Posterior vena cava (tissue), 2 donors: Measurements from ENCODE around the gene LAX1. TPM values are rescaled to one million over a fixed set of nuclear protein-coding genes. Genes with fewer than 3 reads are reported as not detected.
"Not testable (repeated sequence)": the region's sequence is repeated elsewhere in the genome, so short reads cannot be mapped to it uniquely, and the experiment has no call there.

Source experiments
- DNase-seq: peaks from one replicate; pipeline ENCODE4 v3.0.0-alpha.2; 2020; ENCODE audit warnings: low spot score
- intact Hi-C, 2 donors: fragments of 100-400 bp; cut with DNase I; formaldehyde crosslinking; loops; one replicate each; pipeline versions ENCODE4 v1.14.1 to v1.14.2; 2022 to 2023
- total RNA-seq, 2 donors: library from RNA; stranded (reverse); fragmentation: NEBNext Ultra II Directional; extraction: Animal tissue kit (Norgen Biotek cat#: 25700); gene quantifications; one replicate each; pipeline ENCODE4 v1.2.1, GENCODE V29; 2021
- donor health status: DM: yes; HTN: yes; CAD: no.
- donor health status: DM: yes; HTN: yes; CAD: no.

The LAX1 gene
- total RNA-seq, 2 donors from 2014 or later: 0.81 to 0.83 TPM

DNA sequence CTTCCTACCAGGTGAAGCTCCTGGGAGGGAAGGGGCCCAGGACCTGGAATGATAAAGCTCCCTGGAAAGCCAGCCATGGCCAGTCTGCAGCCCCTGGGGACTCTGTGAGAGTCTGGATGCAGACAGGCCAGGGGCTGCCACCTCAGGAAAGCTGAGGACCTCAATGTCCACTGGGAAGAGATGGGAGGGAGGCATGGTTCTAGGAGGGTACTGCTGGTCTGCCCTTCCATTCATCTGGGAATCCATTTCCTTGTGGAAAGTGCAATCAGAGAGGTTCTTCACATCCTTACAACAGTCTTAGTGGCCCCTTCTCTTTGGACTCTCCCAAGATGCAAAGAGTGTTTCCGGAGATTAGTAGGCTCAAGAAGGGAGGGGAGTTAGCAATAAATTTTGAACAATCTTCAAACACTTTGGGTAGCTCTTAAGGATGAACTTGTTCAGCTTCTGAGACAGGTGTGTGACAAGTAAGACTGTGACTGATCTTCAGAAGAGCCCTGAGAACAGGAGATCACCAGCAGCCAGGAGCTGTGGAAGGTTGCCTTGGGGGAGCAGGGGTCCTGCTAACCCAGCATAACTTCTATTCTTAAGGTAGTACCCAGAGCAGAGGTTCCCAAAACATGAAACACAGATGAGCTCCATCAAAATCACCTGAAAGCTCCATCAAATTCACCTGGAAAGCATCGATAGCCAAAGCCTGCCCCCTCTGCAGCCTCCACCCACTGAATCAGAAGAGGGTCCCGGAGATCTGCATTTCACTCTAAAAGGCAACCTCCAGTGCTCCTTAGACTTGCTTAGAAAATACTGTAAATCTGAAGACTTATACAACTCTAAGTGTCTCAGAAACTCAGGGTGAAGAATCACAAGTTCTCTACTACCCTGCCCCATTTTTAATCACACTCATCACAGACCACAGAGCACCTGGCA is 616 bp upstream of the LAX1 start:
- intact Hi-C loops: no loop called here

DNA sequence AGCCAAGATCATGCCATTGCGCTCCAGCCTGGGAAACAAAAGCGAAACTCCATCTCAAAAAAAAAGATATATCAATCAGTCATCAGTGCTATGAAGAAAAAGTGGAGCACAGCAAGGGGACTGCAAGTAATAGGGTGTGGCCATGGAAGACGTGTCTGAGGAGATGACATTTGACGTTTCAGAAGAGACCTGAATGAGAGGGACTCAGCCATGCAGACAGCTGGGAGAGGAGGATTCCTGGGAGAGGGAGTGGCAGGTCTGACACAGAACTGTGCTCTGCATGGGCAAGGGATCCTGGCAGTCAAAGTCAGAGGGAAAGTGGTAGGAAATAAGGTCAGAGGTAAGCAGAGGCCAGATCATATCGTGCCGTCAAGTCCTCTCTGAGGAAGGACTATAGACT is 3.3 kb downstream of the LAX1 start:
- DNase-seq: no peak
- intact Hi-C loops: no loop called here

More for the DNA sequence above, 616 bp upstream of the LAX1 start:
- no peak for DNase-seq

DNA sequence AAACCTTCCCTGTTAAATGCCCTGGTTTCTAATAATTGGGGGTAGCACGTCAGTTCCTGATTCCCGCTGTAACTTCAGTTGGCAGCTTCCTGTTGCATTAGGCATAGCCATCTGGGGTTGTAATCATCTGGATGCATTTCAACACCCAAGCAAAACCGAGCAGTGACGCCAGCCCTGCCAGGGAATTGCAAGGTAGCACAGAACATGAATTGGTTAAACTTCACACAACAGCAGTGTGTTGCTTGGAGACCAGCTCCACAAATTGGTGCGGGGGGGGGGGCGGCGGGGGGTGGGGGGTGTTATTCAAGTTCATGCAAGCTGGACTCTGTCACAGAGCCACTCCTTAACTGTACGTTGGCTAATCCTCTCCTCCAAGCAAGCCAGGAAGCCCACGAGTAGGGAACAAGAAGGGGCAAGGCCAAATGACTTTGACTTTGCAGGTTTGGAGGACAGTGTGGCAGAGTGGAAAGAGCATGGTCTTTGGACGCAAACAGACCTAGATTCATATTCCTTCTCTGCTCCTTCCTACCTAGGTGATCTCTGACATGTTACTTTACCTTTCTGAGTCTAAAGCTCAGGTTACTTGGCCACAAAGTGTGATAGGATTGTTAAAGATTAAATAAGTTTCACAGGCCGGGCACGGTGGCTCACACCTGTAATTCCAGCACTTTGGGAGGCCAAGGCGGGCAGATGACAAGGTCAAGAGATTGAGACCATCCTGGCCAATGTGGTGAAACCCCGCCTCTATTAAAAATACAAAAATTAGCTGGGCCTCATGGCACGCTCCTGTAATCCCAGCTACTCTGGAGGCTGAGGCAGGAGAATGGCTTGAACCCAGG is 4.7 kb downstream of the LAX1 start:
- peak; percentile 88 for DNase-seq
- intact Hi-C loops: no loop called here

DNA sequence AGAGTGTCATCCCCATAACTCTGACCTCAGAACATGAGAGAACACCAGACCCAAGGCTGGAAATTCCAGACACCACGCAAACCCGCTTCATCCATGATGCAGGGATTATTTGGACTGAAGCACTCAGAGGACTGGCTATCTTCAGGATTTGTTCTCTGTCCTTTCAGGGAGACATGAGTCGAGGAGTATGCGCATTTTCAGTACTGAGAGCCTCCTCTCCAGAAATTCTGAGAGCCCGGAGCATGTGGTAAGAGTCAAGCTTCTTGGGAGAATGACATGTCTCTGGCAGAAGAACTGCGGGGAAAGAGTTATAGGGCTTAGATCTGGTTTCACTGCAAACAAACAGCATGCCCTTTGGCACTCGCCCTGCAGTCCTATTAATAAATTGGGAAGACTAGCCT is 6.9 kb downstream of the LAX1 start:
- intact Hi-C loops: no loop called here
- DNase-seq: no peak

DNA sequence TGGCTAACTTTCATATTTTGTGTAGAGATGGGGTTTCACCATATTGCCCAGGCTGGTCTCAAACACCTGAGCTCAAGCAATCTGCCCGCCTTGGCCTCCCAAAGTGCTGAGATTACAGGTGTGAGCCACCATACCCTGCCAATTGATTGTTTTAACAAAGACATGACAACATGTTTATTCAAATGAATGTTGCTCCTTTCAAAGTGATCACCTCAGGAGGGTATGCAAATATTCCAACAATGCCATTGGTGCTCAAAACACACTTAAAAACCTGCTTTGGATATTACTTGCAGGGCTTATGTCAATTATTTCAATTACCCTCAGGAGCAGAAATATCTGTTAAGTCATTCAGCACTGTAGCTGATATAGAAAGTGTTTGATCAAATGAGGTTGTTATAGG is 7.9 kb downstream of the LAX1 start:
- intact Hi-C loops: no loop called here
- DNase-seq: no peak

DNA sequence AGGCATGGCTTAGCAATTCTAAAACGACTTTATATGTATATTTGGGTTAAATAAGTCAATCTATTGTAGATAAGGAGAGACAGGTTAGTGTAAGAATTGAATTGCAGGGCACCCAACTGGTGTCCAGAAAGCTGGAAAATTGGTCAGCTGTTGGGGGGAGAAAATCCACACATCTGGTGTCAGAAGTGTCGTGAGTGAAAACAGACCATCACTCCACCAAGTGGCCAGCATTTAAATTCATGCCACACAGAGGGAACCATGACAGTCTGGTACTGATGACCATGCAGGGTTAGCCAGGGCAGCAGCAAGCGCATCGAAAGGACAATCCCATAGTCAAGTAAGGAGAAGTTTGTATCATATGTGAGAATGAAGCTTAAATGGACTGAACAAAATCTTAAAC is 11.7 kb downstream of the LAX1 start:
- DNase-seq: no peak
- intact Hi-C loops: no loop called here

DNA sequence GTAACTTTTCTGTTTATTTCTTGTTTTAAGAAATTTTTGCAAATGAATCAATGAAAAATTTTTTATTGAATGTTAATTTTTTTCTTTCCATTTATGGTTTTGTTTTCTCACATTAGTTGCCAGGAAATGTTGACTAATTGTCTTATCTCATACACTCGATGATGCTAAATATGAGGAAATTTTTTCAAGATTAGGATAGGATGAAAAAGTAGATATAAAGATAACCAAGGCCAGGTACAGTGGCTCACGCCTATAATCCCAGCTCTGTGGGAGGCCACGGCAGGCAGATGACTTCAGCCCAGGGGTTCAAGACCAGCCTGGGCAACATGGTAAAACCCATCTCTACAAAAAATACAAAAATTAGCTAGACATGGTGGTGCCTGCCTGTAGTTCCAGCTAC is 12.6 kb downstream of the LAX1 start:
- intact Hi-C loops: no loop called here
- no peak for DNase-seq

DNA sequence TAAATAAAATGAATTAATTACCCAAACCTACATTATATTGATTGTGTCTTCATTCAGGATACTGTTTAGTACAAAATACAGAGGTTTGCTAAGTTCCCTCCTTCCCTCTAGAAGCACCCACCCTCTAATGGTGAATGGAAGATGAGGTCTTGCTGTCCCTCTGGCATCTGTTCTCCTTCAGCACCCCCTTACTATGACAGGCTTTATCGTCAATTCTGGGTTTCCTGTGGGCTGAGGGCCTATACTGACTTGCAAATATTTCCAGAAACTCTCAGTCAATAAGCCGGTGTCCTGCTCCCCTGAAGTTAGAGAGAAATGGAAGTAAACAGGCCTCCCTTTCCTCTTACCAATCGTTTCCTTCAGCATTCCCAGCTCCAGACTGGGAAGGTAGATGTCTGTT is 13.2 kb downstream of the LAX1 start:
- no peak for DNase-seq
- intact Hi-C loops: no loop called here

DNA sequence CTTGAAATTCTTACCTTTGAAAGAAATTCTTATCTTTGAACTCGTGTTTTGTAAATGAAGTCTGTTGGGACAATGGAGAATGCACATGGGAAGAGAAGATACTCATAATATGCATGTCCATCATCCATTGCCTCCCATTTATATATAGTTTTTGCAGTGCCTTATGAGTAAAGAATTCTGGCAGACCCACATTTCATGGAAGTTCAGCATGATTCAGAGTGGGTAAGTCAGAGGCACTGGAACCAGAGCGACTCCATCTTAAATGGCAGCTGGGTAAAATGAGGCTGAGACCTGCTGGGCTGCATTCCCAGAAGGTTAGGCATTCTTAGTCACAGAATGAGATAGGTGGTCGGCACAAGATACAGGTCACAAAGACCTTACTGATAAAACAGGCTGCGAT is 13.8 kb downstream of the LAX1 start:
- DNase-seq: no peak
- intact Hi-C loops: no loop called here

DNA sequence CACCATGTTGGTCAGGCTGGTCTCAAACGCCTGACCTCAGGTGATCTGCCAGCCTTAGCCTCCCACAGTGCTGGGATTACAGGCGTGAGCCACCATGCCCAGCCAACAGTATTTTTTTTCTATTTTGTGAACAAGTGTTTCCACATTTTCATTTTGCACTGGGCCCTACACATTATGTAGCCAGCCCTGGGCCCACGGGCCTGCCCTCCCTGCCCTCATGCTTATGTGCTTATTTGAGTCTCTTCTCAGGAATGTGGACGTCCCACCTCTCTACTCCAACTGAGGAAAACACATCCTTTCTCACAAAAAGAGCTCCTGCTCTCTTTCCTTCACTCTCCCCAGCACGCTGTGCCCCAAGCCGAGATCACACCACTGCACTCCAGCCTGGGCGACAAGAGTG is 17.0 kb downstream of the LAX1 start:
- no peak for DNase-seq

DNA sequence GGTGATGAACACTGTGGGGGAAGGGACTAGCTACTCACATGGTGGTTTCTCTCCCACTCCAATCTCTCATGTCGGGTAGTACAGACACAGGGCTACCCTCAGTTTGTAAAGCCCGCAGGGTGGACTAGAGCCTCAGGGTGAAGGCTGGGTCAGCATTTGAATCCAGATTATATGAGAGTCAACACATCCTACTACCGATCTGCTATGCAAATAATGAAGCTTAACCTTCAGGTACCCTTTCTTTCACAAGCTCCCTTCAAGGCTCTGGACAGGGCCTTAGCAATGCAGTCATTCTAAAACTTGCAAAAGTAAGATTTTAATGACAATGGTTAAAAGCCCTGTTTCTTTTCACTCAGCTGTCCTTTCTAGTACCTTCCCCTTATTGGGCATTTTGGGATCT is 25.0 kb downstream of the LAX1 start:
- no peak for DNase-seq
- intact Hi-C loops: no loop called here

More for the DNA sequence above, 17.0 kb downstream of the LAX1 start:
- intact Hi-C loops: no loop called here

DNA sequence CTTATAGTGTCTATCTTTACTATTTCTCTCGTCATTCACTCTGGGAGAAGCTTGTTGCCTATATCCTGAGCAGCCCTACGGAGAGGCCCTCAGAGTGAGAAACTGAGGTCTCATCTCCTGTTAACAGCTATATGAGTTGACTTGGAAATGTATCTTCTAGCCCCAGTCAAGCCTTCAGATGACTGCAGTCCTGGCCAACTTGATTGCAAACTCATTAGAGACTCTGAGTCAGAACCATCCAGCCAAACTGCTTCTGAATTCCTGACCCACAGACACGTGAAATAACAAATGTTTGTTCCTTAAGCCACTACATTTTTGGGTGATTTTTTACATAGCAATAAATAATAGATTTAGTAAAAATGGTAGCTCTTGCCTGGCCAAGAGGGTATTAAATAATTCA is 26.5 kb downstream of the LAX1 start:
- intact Hi-C loops: no loop called here
- DNase-seq: no peak

DNA sequence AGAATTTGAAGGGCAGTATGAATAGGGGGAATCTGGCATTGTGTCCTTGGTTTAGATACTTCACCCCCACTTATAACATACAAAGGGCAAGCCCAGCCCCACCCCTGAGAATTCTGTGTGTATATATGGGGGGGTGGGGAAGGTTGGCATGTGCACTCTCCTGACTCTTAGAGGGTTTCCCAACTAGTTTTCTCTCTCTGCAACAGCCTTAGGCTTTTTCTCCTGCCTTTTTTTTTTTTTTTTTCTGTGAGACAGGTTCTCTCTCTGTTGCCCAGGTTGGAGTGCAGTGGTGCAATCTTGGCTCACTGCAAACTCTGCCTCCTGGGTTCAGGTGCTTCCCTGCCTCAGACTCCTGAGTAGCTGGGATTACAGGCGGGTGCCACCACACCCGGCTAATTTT is 27.5 kb downstream of the LAX1 start:
- intact Hi-C loops: no loop called here
- DNase-seq: no peak

DNA sequence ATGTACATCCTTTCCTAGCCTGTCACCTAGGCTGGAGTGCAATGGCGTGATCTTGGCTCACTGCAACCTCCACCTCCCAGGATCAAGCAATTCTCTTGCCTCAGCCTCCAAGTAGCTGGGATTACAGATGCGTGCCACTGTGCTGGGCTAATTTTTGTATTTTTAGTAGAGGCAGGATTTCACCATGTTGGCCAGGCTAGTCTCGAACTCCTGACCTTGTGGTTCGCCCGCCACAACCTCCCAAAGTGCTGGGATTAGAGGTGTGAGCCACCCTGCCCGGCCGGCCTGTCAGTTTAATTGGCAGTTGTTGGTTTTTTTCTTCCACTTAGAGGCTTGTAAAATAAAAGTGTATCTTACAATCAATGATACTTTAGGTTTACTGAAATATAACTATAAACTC is 28.6 kb downstream of the LAX1 start:
- intact Hi-C loops, DNase-seq: not testable (repeated sequence)

DNA sequence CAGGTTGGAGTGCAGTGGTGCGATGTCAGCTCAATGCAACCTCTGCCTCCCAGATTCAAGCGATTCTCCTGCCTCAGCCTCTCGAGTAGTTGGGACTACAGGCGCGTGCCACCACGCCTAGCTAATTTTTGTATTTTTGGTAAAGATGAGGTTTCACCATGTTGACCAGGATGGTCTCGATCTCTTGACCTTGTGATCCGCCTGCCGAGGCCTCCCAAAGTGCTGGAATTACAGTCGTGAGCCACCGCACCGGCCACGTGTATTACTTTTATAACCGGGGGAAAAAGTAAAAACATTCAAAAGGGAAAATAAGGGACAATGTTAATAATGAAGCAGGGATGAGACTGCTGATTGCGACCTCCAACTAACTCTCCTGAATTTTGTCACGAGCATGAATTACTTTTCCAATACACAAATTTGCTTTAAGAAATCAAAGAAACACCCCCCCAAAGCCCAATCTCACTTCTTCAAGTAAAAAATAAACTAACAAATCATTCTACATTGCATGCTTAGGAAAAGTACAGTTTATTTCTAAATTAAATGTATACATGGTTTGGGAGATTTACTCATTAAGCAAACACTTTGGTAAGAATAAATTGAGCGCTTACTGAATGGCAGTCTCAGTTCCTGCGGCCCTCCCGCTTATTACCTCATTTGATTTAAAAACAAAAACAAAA is 29.9 kb downstream of the LAX1 start:
- no peak for DNase-seq
- intact Hi-C loops: no loop called here

DNA sequence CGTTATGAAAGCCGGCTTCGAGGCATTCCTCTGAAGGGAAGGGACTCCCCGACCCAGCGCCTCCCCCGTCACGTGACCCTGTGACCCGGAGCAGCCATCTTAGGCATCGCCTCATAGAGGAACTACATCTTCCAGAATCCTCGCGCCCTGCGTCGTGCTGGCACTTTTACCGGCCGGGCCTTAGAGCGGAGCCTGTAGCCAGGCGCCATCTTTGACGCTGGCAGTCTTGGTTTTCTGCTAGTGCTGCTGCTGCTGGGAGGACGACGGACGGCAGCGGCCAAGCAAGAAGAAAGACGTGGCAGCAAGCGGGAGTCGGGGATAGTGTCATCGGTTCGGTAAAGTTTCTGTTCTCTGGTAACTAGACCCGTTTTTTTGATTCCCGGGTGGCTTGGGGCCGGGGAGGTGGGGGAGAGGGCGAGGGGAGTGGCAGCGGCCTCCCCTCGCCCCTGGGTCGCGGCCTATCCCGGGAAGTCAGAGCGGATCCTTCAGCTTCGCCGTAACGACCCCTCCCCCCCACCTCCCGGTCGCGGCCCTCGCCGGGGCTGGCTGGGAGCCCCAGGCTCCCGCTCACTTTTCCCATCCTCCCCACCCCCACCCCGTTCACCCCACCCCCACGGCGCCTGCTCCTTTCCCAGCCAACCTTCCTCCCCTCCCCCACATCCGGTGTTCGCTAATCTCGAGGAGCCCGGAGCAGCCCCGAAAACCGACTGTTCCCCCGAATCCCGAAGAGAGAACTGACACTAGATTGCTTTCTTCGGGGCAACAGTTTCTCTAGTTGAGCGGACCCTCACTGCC is 30.7 kb downstream of the LAX1 start, which contains the start of the genes ZBED6 and ZC3H11A:
TSS of gene ZBED6 (plus strand) at position 183 of the 795 bp plus-strand sequence. CDS start 1,900 bp downstream, outside the sequence.
TSS of gene ZC3H11A (plus strand) at position 183 of the 795 bp plus-strand sequence. CDS start 21,448 bp downstream, outside the sequence.
- DNase-seq: peak; percentile 100
- intact Hi-C loops: no loop called here

DNA sequence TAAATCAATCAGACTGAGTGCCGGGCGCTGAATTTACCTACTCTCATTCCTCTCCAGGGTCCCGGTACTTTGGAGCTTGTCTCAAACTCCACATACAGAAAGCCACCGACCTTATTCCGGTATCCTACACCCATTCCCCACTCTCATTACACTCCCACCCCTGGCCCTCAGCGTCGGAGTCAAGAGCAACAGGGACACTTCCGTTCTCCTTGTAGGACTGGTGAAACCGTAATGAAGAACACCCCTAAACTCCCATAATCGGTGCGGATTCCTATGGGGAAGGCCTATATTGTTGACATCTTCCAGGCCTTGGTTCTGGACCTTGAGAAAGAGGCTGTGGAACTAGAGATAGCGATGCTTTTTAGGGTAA is 31.2 kb downstream of the LAX1 start:
- intact Hi-C loops: no loop called here
- no peak for DNase-seq

DNA sequence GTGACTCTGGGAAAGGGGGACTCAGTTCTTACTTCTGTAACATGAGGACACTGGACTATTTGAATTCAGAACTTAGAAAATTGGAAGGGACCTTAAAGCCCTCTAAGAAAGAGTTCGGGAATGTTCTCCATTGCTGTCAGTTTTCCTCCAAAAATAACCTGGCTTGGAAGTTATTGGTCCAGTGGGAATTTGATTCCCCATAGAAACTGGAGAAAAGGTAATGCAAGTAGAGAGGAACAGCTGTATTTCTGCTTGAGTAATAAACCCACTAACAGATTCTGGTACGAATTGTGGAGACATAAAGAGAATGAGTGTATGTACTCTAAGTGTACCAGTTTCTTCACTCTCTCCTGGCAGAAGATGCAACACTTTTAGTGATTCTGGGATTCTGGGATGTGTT is 32.2 kb downstream of the LAX1 start:
- no peak for DNase-seq
- intact Hi-C loops: no loop called here
